Sigmoid colon (tissue), 7 donors: ENCODE results near the gene SLC30A3. TPM values are rescaled to one million over a fixed set of nuclear protein-coding genes. Genes with fewer than 3 reads are reported as not detected.

Experiments
- DNase-seq: peaks from one replicate; pipeline ENCODE4 v3.0.0-alpha.2; 2019
- H3K27ac ChIP-seq, 4 donors: fragments of 200-600 bp; sonication (generic); one replicate each; pipeline ENCODE4 v1.5.1; 2016 to 2019; ENCODE audit warnings: mild to moderate bottlenecking in 1 of 4
- H3K27me3 ChIP-seq, 3 donors: fragments of 200-600 bp; sonication (generic); one replicate each; pipeline ENCODE4 v1.5.1; 2019; ENCODE audit warnings: mild to moderate bottlenecking in 1 of 3
- H3K36me3 ChIP-seq, 4 donors: fragments of 200-600 bp; sonication (generic); one replicate each; pipeline ENCODE4 v1.5.1; 2016 to 2019
- H3K4me1 ChIP-seq, 4 donors: fragments of 200-600 bp; sonication (generic); one replicate each; pipeline ENCODE4 v1.5.1; 2017 to 2019
- H3K4me3 ChIP-seq, 4 donors: fragments of 200-600 bp; sonication (generic); one replicate each; pipeline ENCODE4 v1.5.1; 2017 to 2019; ENCODE audit warnings: mild to moderate bottlenecking in 2 of 4, moderate library complexity in 1 of 4
- H3K9me3 ChIP-seq, 4 donors: fragments of 200-600 bp in 3 of 4; sonication (generic) in 3 of 4; one replicate each; pipeline versions ENCODE4 v1.5.1 to v1.6.1; 2013 to 2019
- CTCF ChIP-seq, 4 experiments: fragments of 450-650 bp in 3 of 4; fragments of 200-600 bp in 1 of 4; IDR thresholded peaks; one replicate each; pipeline ENCODE4 v1.5.1; 2016 to 2019; ENCODE audit warnings: antibody characterized with exemption in 4 of 4, mild to moderate bottlenecking in 3 of 4, moderate library complexity in 2 of 4
- EP300 ChIP-seq, 4 donors: sonication (generic); formaldehyde crosslinking; IDR thresholded peaks; one replicate each; pipeline ENCODE4 v1.6.1; 2017; ENCODE audit warnings: antibody characterized with exemption in 4 of 4
- POLR2A ChIP-seq, 2 donors: fragments of 450-650 bp; IDR thresholded peaks; one replicate each; pipeline ENCODE4 v1.6.1; 2016; ENCODE audit warnings: antibody characterized with exemption in 2 of 2, mild to moderate bottlenecking in 2 of 2, moderate library complexity in 2 of 2
- POLR2AphosphoS5 ChIP-seq, 4 donors: sonication (generic); formaldehyde crosslinking; IDR thresholded peaks; one replicate each; pipeline ENCODE4 v1.6.1; 2017; ENCODE audit warnings: antibody characterized with exemption in 4 of 4
- WGBS, 2 donors: extraction: QIAGEN DNeasy Blood & Tissue Kit; methylation state at CpG; one replicate each; pipeline ENCODE4 v1.1.7; 2013; 5-methylcytosine and 5-hydroxymethylcytosine counted together
- intact Hi-C: fragments of 100-400 bp; cut with DNase I; formaldehyde crosslinking; loops from one replicate; pipeline ENCODE4 v1.15.1; 2023
- polyA plus RNA-seq, 3 donors: library from polyadenylated mRNA; stranded (reverse); fragments of 200-250 nt; gene quantifications; one replicate each; pipeline ENCODE4 v1.2.3, GENCODE V29; 2013
- total RNA-seq, 4 donors: library from RNA; depleted of rRNA; stranded (reverse); fragments of >200 nt; gene quantifications; one replicate each; pipeline ENCODE4 v1.1.0, GENCODE V29; 2016
- donor health status: healthy with polysubstance abuse.
- donor health status: Bipolar disorder and iron deficiency.
- donor health status: healthy.

The SLC30A3 gene
- total and polyA plus RNA-seq, 7 donors: 0.10 to 1.1 (median 0.60) TPM; not detected in 2

DNA sequence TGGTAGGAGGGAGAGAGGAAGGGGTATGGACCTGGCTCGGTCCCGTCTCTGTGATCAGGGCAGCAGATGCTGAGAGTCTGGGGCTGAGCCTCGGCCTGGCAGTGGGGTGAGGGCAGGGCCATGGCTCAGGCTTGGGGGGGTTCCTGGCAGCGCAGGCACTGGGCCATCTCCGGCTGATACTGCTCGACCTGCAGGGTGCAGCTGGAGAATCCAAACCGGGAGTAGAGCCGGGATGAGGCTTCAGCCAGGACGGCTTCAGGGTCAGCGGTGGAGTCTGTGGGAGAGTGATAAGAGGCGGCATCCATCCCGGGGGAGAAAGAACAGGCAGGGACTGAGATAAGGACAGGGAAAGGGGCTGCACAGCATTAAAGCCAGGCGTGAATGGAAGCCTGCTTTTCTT, 7.7 kb downstream of the SLC30A3 start:
- WGBS, 2 donors: 39 to 60% methylated on average over 13 of the region's 13 CpGs
- Histone ChIP-seq H3K4me3 (no peak overlapping the region), H3K36me3 (no peaks in the 10 kb centered on the region), H3K4me1 (peaks cover 0 to 3% (median 1%) of the 10 kb centered on the region in 4 donors), H3K27me3 (peaks cover 7 to 65% (median 22%) of the 10 kb centered on the region in 3 donors), H3K27ac (no peak overlapping the region), H3K9me3 (no peaks in the 10 kb centered on the region)
- TF ChIP-seq CTCF (IDR thresholded peaks at IDR 0.05): no peak
- TF ChIP-seq POLR2AphosphoS5 (IDR thresholded peaks at IDR 0.05): no peak
- no peak for TF ChIP-seq POLR2A (IDR thresholded peaks at IDR 0.05)
- no peak for TF ChIP-seq EP300 (IDR thresholded peaks at IDR 0.05)
- DNase-seq: no peak
- intact Hi-C loops: no loop called here

- Histone ChIP-seq H3K27me3 (peaks cover 0 to 38% (median 3%) of the 10 kb centered on the region in 3 donors), H3K4me1 (peaks cover 0 to 10% (median 5%) of the 10 kb centered on the region in 4 donors), H3K9me3 (no peaks in the 10 kb centered on the region), H3K27ac (no peak overlapping the region), H3K36me3 (no peaks in the 10 kb centered on the region), H3K4me3 (no peak overlapping the region)
- 79 to 85% methylated on average over 13 of the region's 13 CpGs for WGBS, 2 donors
- intact Hi-C loops: no loop called here
- no peak for DNase-seq
- no peak for TF ChIP-seq POLR2A (IDR thresholded peaks at IDR 0.05)
- TF ChIP-seq POLR2AphosphoS5 (IDR thresholded peaks at IDR 0.05): no peak
- no peak for TF ChIP-seq EP300 (IDR thresholded peaks at IDR 0.05)
- no peak for TF ChIP-seq CTCF (IDR thresholded peaks at IDR 0.05)
Measured at GRCh38 chr2:27251766-27252165, 11.1 kb downstream of the SLC30A3 start.

DNA sequence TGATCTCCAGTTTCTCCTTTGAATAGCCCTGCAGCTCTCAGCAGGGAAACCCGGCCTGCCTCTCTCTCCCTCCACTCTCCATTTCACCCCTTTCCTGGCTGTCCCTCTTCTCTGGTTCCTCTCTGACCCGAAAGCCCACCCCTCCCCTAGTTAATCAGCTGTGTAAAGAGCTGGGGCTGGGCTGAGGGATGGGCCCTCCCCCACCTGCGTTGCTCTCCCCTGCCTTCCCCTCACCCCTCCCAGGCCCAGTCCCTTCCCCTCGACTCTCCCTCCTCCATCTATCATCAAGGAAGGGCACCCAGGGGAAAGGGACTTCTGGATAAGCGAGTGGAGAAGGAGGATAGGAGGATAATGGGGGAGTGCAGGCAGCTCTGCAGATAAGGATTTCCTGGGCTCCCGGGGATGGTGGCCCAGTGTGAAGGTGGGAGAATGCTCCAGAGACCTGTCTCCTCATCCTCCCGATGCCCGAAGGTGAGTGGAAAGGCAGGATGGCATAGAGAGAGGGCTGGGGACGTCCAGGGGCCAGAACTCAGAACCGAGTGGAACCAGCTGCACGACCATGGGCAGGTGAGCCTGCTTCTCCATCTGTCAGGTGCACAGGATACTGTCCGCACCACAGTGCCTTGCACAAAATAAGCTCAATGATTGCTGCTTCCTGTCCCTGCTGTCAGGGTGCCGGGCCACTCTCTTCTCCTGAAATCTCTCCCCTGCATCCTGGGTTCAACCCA, 12.0 kb downstream of the SLC30A3 start:
- no peaks in the 10 kb centered on the region for H3K9me3 ChIP-seq
- 59 to 68% methylated on average over 13 of the region's 13 CpGs for WGBS, 2 donors

GRCh38 chr2:27249891-27250651, 12.8 kb downstream of the SLC30A3 start:
- no peak for DNase-seq
- peak in 1 of 4 experiments; percentile 13 for TF ChIP-seq CTCF (IDR thresholded peaks at IDR 0.05)
- TF ChIP-seq POLR2A (IDR thresholded peaks at IDR 0.05): no peak

More for the DNA sequence above, 12.0 kb downstream of the SLC30A3 start:
- Histone ChIP-seq H3K27me3 (peaks cover 0 to 32% (median 3%) of the 10 kb centered on the region in 3 donors), H3K27ac (no peak overlapping the region), H3K4me1 (peaks cover 0 to 10% (median 5%) of the 10 kb centered on the region in 4 donors), H3K36me3 (no peaks in the 10 kb centered on the region), H3K4me3 (no peak overlapping the region)
- TF ChIP-seq POLR2A (IDR thresholded peaks at IDR 0.05) (no peak), EP300 (IDR thresholded peaks at IDR 0.05) (no peak), POLR2AphosphoS5 (IDR thresholded peaks at IDR 0.05) (no peak), CTCF (IDR thresholded peaks at IDR 0.05) (no peak)
- intact Hi-C loops: no loop called here
- DNase-seq: no peak

More at GRCh38 chr2:27249891-27250651, 12.8 kb downstream of the SLC30A3 start:
- no peaks in the 10 kb centered on the region for H3K9me3 ChIP-seq
- no peaks in the 10 kb centered on the region for H3K36me3 ChIP-seq
- no peak overlapping the region for H3K27ac ChIP-seq
- no peak overlapping the region for H3K4me3 ChIP-seq
- H3K27me3 ChIP-seq: peaks cover 0 to 32% (median 3%) of the 10 kb centered on the region in 3 donors
- H3K4me1 ChIP-seq: peaks cover 0 to 10% (median 5%) of the 10 kb centered on the region in 4 donors
- intact Hi-C loops: no loop called here
- 10 to 25% methylated on average over 22 of the region's 22 CpGs for WGBS, 2 donors
